Stimulated activated CD4-positive, alpha-beta T cell treated with anti-CD3 and anti-CD28 coated beads, Interleukin-12 subunit alpha, Interleukin-12 subunit beta, amount 100 ng/mL, for 4 hours (primary cell): Measurements from ENCODE around the gene DHX40.
"Not testable (repeated sequence)": the region's sequence is repeated elsewhere in the genome, so short reads cannot be mapped to it uniquely, and the experiment has no call there.

Experiments
- DNase-seq: peaks from one replicate; pipeline ENCODE4 v3.0.0-alpha.2; 2020

The DHX40 gene

GRCh38 chr17:59631276-59631675 is 65.9 kb downstream of the DHX40 start:
- no peak for DNase-seq

GRCh38 chr17:59632398-59632797 is 67.0 kb downstream of the DHX40 start:
- DNase-seq, result no peak

- no peak for DNase-seq
These were observed 68.4 kb downstream of the DHX40 start for GRCh38 chr17:59633658-59634359.

- DNase-seq, result no peak
These were observed 69.5 kb downstream of the DHX40 start for GRCh38 chr17:59634632-59635541.

- no peak for DNase-seq
These were observed 72.4 kb downstream of the DHX40 start for GRCh38 chr17:59637611-59638310.

GRCh38 chr17:59638553-59638952 is 73.1 kb downstream of the DHX40 start:
- DNase-seq, result no peak

- no peak for DNase-seq
These were observed 76.5 kb downstream of the DHX40 start for GRCh38 chr17:59641799-59642484.

- no peak for DNase-seq
These were observed 77.2 kb downstream of the DHX40 start for GRCh38 chr17:59642565-59642964.

GRCh38 chr17:59643159-59644140 is 78.0 kb downstream of the DHX40 start:
- no peak for DNase-seq

- no peak for DNase-seq
These were observed 81.9 kb downstream of the DHX40 start for GRCh38 chr17:59647288-59647687.

- no peak for DNase-seq
These were observed 84.5 kb downstream of the DHX40 start for GRCh38 chr17:59649886-59650285.

- no peak for DNase-seq
These were observed 85.2 kb downstream of the DHX40 start for GRCh38 chr17:59650642-59651041.

- DNase-seq, result no peak
These were observed 85.9 kb downstream of the DHX40 start for GRCh38 chr17:59651346-59651745.

- DNase-seq, result no peak
These were observed 86.7 kb downstream of the DHX40 start for GRCh38 chr17:59652119-59652518.

- DNase-seq, result not testable (repeated sequence)
These were observed 91.2 kb downstream of the DHX40 start for GRCh38 chr17:59656624-59657023.
